H1 (cell line): Measurements from ENCODE around the gene SLC17A8. TPM values are rescaled to one million over a fixed set of nuclear protein-coding genes. Genes with fewer than 3 reads are reported as not detected.

Experiments used
- CTCF ChIA-PET: fragments of 300-600 bp; sonication (Branson Sonifier 250); formaldehyde crosslinking; loops from one replicate; lab custom pipeline; 2021; ENCODE audit not compliant: partially characterized antibody; lab: Charles Lee
- POLR2A ChIA-PET: fragments of 300-600 bp; sonication (Branson Sonifier 250); formaldehyde crosslinking; loops from one replicate; lab custom pipeline; 2021; ENCODE audit warnings: inconsistent platforms; ENCODE audit not compliant: partially characterized antibody; lab: Charles Lee
- DNase-seq, 2 experiments: peaks; one replicate each; pipeline versions ENCODE4 v3.0.0 to v3.0.0-alpha.2; 2010 to 2022; ENCODE audit warnings: low spot score in 2 of 2, low read depth in 1 of 2, mixed read lengths in 1 of 2
- FAIRE-seq: peaks from 2 replicates; lab custom pipeline; 2011; peaks lifted over from hg19 to GRCh38; lab: Jason Lieb, UNC
- H2AFZ ChIP-seq: 2 replicates; pipeline ENCODE4 v1.8.1; 2012; ENCODE audit warnings: low read length, inconsistent platforms
- H2AK5ac ChIP-seq: 2 replicates; pipeline ENCODE4 v1.6.1; 2013; ENCODE audit warnings: low read depth, low read length
- H2BK120ac ChIP-seq: replicated peaks from 2 replicates; pipeline ENCODE3; 2013; ENCODE audit warnings: low read depth, low read length, inconsistent platforms
- H2BK12ac ChIP-seq: 2 replicates; pipeline ENCODE4 v1.6.1; 2013; ENCODE audit warnings: low read depth, low read length
- H2BK15ac ChIP-seq: 2 replicates; pipeline ENCODE4 v1.6.1; 2013; ENCODE audit warnings: low read length
- H2BK20ac ChIP-seq: 2 replicates; pipeline ENCODE4 v1.6.1; 2013; ENCODE audit warnings: low read length
- H2BK5ac ChIP-seq: 2 replicates; pipeline ENCODE4 v1.6.1; 2013; ENCODE audit warnings: low read depth, low read length
- H3K14ac ChIP-seq: 2 replicates; pipeline ENCODE4 v1.6.1; 2013; ENCODE audit warnings: inconsistent platforms; ENCODE audit not compliant: insufficient read length
- H3K18ac ChIP-seq: 2 replicates; pipeline ENCODE4 v1.6.1; 2013; ENCODE audit warnings: low read length; ENCODE audit errors: extremely low read depth
- H3K23ac ChIP-seq: 2 replicates; pipeline ENCODE4 v1.6.1; 2013; ENCODE audit warnings: inconsistent platforms; ENCODE audit not compliant: insufficient read length
- H3K23me2 ChIP-seq: 2 replicates; pipeline ENCODE4 v1.6.1; 2013; ENCODE audit warnings: low read depth, low read length
- H3K27ac ChIP-seq: 2 replicates; pipeline ENCODE4 v1.6.1; 2011; ENCODE audit warnings: low read depth, low read length, inconsistent platforms
- H3K27me3 ChIP-seq, 4 experiments: replicated peaks in 1 of 4; 1 replicate in 1 of 4; 2 replicates in 3 of 4; pipeline versions ENCODE4 v1.6.1 to v1.8.1; 2011 to 2013; ENCODE audit warnings: low read length in 3 of 4, mild to moderate bottlenecking in 3 of 4, inconsistent platforms in 2 of 4, mixed read lengths in 2 of 4, moderate library complexity in 1 of 4; ENCODE audit not compliant: control insufficient read depth in 3 of 4, insufficient read depth in 3 of 4; ENCODE audit errors: extremely low read depth in 1 of 4
- H3K36me3 ChIP-seq, 4 experiments: 2 replicates each; pipeline versions ENCODE4 v1.6.1 to v1.8.1; 2011 to 2013; ENCODE audit warnings: mild to moderate bottlenecking in 4 of 4, low read length in 3 of 4, moderate library complexity in 2 of 4, control low read depth in 1 of 4, inconsistent platforms in 1 of 4; ENCODE audit not compliant: insufficient read depth in 4 of 4, control insufficient read depth in 2 of 4
- H3K4ac ChIP-seq: replicated peaks from 2 replicates; pipeline ENCODE3; 2013; ENCODE audit warnings: low read length, low read depth, mixed read lengths, inconsistent platforms; ENCODE audit not compliant: insufficient read length
- H3K4me1 ChIP-seq, 4 experiments: replicated peaks in 1 of 4; 1 replicate in 1 of 4; 2 replicates in 3 of 4; pipeline versions ENCODE4 v1.6.1 to v1.8.1; 2011 to 2013; ENCODE audit warnings: low read length in 3 of 4, inconsistent platforms in 2 of 4, mixed read lengths in 1 of 4; ENCODE audit not compliant: insufficient read depth in 4 of 4, control insufficient read depth in 3 of 4
- H3K4me2 ChIP-seq, 2 experiments: 2 replicates each; pipeline versions ENCODE4 v1.6.1 to v1.8.1; 2011 to 2013; ENCODE audit warnings: low read depth in 2 of 2, low read length in 2 of 2, control low read depth in 1 of 2, inconsistent platforms in 1 of 2, mild to moderate bottlenecking in 1 of 2; ENCODE audit not compliant: insufficient read depth in 1 of 2
- H3K4me3 ChIP-seq, 4 experiments: fragments of 200-600, 300-600 bp in 1 of 4; sonication (generic), shearing (Covaris generic), sonication (Bioruptor Twin) in 1 of 4; 2 replicates each; pipeline versions ENCODE4 v1.5.1 to v1.8.1; 2011 to 2016; ENCODE audit warnings: low read length in 4 of 4, low read depth in 3 of 4, control low read depth in 2 of 4, inconsistent platforms in 2 of 4, mild to moderate bottlenecking in 2 of 4, mixed read lengths in 1 of 4, moderate library complexity in 1 of 4; ENCODE audit not compliant: insufficient read depth in 2 of 4; ENCODE audit errors: extremely low read depth in 1 of 4
- H3K56ac ChIP-seq: replicated peaks from 2 replicates; pipeline ENCODE3; 2013; ENCODE audit warnings: low read depth, mild to moderate bottlenecking, mixed read lengths, low read length, inconsistent platforms; ENCODE audit not compliant: insufficient read length
- H3K79me1 ChIP-seq: 2 replicates; pipeline ENCODE4 v1.6.1; 2013; ENCODE audit warnings: low read depth, low read length, control low read depth
- H3K79me2 ChIP-seq, 2 experiments: 2 replicates each; pipeline versions ENCODE4 v1.6.1 to v1.8.1; 2012 to 2013; ENCODE audit warnings: low read length in 2 of 2, mild to moderate bottlenecking in 2 of 2, inconsistent platforms in 1 of 2; ENCODE audit not compliant: insufficient read depth in 2 of 2, control insufficient read depth in 1 of 2
- H3K9ac ChIP-seq, 4 experiments: replicated peaks in 1 of 4; 1 replicate in 1 of 4; 2 replicates in 3 of 4; pipeline versions ENCODE4 v1.6.1 to v1.8.1; 2011 to 2013; ENCODE audit warnings: low read depth in 3 of 4, low read length in 3 of 4, control low read depth in 2 of 4, mild to moderate bottlenecking in 2 of 4, moderate library complexity in 2 of 4, inconsistent platforms in 1 of 4; ENCODE audit errors: extremely low read depth in 1 of 4
- H3K9me3 ChIP-seq, 2 experiments: 2 replicates each; pipeline versions ENCODE4 v1.6.1 to v1.8.1; 2012 to 2013; ENCODE audit warnings: mild to moderate bottlenecking in 2 of 2, moderate library complexity in 2 of 2, control low read depth in 1 of 2, inconsistent platforms in 1 of 2, low read depth in 1 of 2, low read length in 1 of 2, mixed read lengths in 1 of 2; ENCODE audit not compliant: insufficient read depth in 2 of 2
- H4K20me1 ChIP-seq, 2 experiments: replicated peaks in 1 of 2; 2 replicates each; pipeline versions ENCODE3 to v1.8.1; 2011 to 2013; ENCODE audit warnings: inconsistent platforms in 2 of 2, low read length in 2 of 2, mild to moderate bottlenecking in 1 of 2; ENCODE audit not compliant: insufficient read depth in 2 of 2, control insufficient read depth in 1 of 2
- H4K5ac ChIP-seq: 2 replicates; pipeline ENCODE4 v1.6.1; 2013; ENCODE audit warnings: low read length, low read depth, mixed read lengths, inconsistent platforms; ENCODE audit not compliant: insufficient read length
- H4K8ac ChIP-seq: 2 replicates; pipeline ENCODE4 v1.8.0; 2013; ENCODE audit warnings: mild to moderate bottlenecking, moderate library complexity, low read length, inconsistent platforms; ENCODE audit not compliant: insufficient read depth; ENCODE audit errors: extremely low read depth
- H4K91ac ChIP-seq: replicated peaks from 2 replicates; pipeline ENCODE3; 2013; ENCODE audit warnings: low read length, mixed read lengths, inconsistent platforms; ENCODE audit not compliant: insufficient read length
- CHD2 ChIP-seq: IDR thresholded peaks from 2 replicates; pipeline ENCODE4 v1.6.1; 2012; ENCODE audit warnings: low read length, improper control_type of control experiment
- E2F6 ChIP-seq: IDR thresholded peaks from 2 replicates; pipeline ENCODE4 v1.6.1; 2012; ENCODE audit warnings: inconsistent platforms
- EZH2 ChIP-seq: fragments of 200-600 bp; sonication (generic); IDR thresholded peaks from 2 replicates; pipeline ENCODE4 v1.7.1; 2012; ENCODE audit warnings: low read depth, mild to moderate bottlenecking, moderate library complexity, low read length, inconsistent platforms; ENCODE audit not compliant: severe bottlenecking
- HDAC6 ChIP-seq: IDR thresholded peaks from one replicate; pipeline ENCODE4 v1.7.1; 2012; ENCODE audit warnings: low read depth, mild to moderate bottlenecking, inconsistent platforms, low read length, moderate library complexity
- SP4 ChIP-seq: IDR thresholded peaks from 2 replicates; pipeline ENCODE4 v1.6.1; 2012; ENCODE audit warnings: low read length, inconsistent platforms
- WGBS, 2 experiments: shearing (Covaris generic) in 1 of 2; methylation state at CpG; one replicate each; pipeline versions ENCODE4 v1.1.6 to v1.1.7; 2013 to 2015; ENCODE audit warnings: low lambda C conversion rate in 2 of 2, mixed read lengths in 2 of 2, inconsistent platforms in 1 of 2, low coverage in 1 of 2, missing lambda C conversion rate in 1 of 2; ENCODE audit not compliant: insufficient replicate concordance in 2 of 2, insufficient coverage in 1 of 2, insufficient read length in 1 of 2; ENCODE audit errors: extremely low coverage in 1 of 2, missing lambda C conversion rate in 1 of 2; 5-methylcytosine and 5-hydroxymethylcytosine counted together
- polyA plus RNA-seq, 7 experiments: library from polyadenylated mRNA; depleted of rRNA in 3 of 7; stranded (reverse) in 5 of 7; unstranded in 2 of 7; fragments of >200 nt in 5 of 7; fragments of 200-250 nt in 2 of 7; gene quantifications; 1 replicate in 5 of 7; 2 replicates in 1 of 7; 4 replicates in 1 of 7; pipeline versions ENCODE4 v1.2.1 to v1.2.3, GENCODE V29; 2011 to 2013; ENCODE audit warnings: missing spikeins in 2 of 7, mixed read lengths in 2 of 7
- total RNA-seq: library from RNA; stranded (reverse); fragmentation: NEBNext Ultra II Directional; extraction: Animal tissue kit (Norgen Biotek cat#: 25700); gene quantifications from 2 replicates; pipeline ENCODE4 v1.2.1, GENCODE V29; 2021

The SLC17A8 gene
- total and polyA plus RNA-seq, 2 of the 8 experiments (the other 6 are each of a cell fraction or from before 2014, with no cell fraction given): 0.14 to 0.30 TPM

GRCh38 chr12:100395811-100396210 lies 38.9 kb downstream of the SLC17A8 start:
- H3K18ac ChIP-seq: no peak overlapping the region
- FAIRE-seq (no peak), DNase-seq (no peak)
- H3K4me3 ChIP-seq: no peak overlapping the region
- no peak overlapping the region for H2AK5ac ChIP-seq
- 89% methylated on average over 6 of the region's 6 CpGs; no CpG with 5 or more reads in 1 of the 2 experiments for WGBS, 2 experiments
- H3K36me3 ChIP-seq: no peaks in the 10 kb centered on the region
- no peaks in the 10 kb centered on the region for H3K27me3 ChIP-seq
- H3K23ac ChIP-seq: no peak overlapping the region
- H2BK20ac ChIP-seq: no peak overlapping the region
- H3K27ac ChIP-seq: no peak overlapping the region
- no peak overlapping the region for H3K9ac ChIP-seq
- no peaks in the 10 kb centered on the region for H3K9me3 ChIP-seq
- ChIA-PET POLR2A (no interaction called here), CTCF (interaction anchor here (0.6 to 5.9 kb wide), 3 partner anchors 9 to 310 kb away, joined by 3 to 47 read pairs (median 18); no protein-coding TSS in a partner anchor)
- no peak overlapping the region for H4K91ac ChIP-seq
- no peak overlapping the region for H3K4ac ChIP-seq
- peaks cover 0 to 3% (median 1%) of the 10 kb centered on the region in 4 experiments; a peak in 4 of 7 replicates for H3K4me1 ChIP-seq
- no peak for TF ChIP-seq SP4
- TF ChIP-seq E2F6: no peak
- TF ChIP-seq CHD2: no peak
- TF ChIP-seq EZH2: no peak
- no peak for TF ChIP-seq HDAC6
- no peak overlapping the region for H2BK15ac ChIP-seq
- no peak overlapping the region for H3K56ac ChIP-seq
- no peak overlapping the region for H2AFZ ChIP-seq
- H4K8ac ChIP-seq: no peak overlapping the region
- no peak overlapping the region for H3K4me2 ChIP-seq
- no peak overlapping the region for H2BK120ac ChIP-seq
- H4K5ac ChIP-seq: no peak overlapping the region
- H2BK12ac ChIP-seq: no peak overlapping the region
- H3K23me2 ChIP-seq: no peaks in the 10 kb centered on the region
- H3K79me2 ChIP-seq: no peaks in the 10 kb centered on the region
- H4K20me1 ChIP-seq: no peaks in the 10 kb centered on the region
- no peaks in the 10 kb centered on the region for H3K79me1 ChIP-seq
- no peak overlapping the region for H2BK5ac ChIP-seq
- no peak overlapping the region for H3K14ac ChIP-seq
